Measurements from ENCODE around the gene LILRA1. TPM values are rescaled to one million over a fixed set of nuclear protein-coding genes. Genes with fewer than 3 reads are reported as not detected.
"Not testable (repeated sequence)": the region's sequence is repeated elsewhere in the genome, so short reads cannot be mapped to it uniquely, and the experiment has no call there.

The LILRA1 gene
- total and polyA plus RNA-seq, 2 of the 13 experiments (the other 11 are each of a cell fraction or from before 2014, with no cell fraction given) = not detected

- H4K20me1 ChIP-seq (ENCODE audit: insufficient read depth, low read length); POLR2A ChIA-PET; H3K27ac ChIP-seq (ENCODE audit: extremely low read length, insufficient read depth, low read length); BruUV-seq (replicated peaks); H3K4me3 ChIP-seq (replicated peaks in 1 of 3; ENCODE audit: insufficient read depth in 1 of 3, low read depth in 2 of 3, low read length in 3 of 3); H3K27me3 ChIP-seq (ENCODE audit: control insufficient read depth in 1 of 2, insufficient read depth in 2 of 2, low read length in 2 of 2); H3K9me3 ChIP-seq (ENCODE audit: low read length); H3K4me2 ChIP-seq (ENCODE audit: low read depth, low read length); in situ Hi-C loops (cut with HindIII; ENCODE audit: extremely low pct_ligation_motif_present, low pct_unique_long_range_greater_than_20kb); ATAC-seq; intact Hi-C loops (cut with micrococcal nuclease; ENCODE audit: unreplicated experiment); H2AFZ ChIP-seq (ENCODE audit: low read length); H3K79me2 ChIP-seq (ENCODE audit: insufficient read depth, low read length); H3K4me1 ChIP-seq (ENCODE audit: insufficient read depth, low read length); H3K36me3 ChIP-seq (replicated peaks in 1 of 2; ENCODE audit: control insufficient read depth in 1 of 2, insufficient read depth in 2 of 2, low read length in 2 of 2); FAIRE-seq; CTCF ChIA-PET (ENCODE audit: low intra/inter-chr PET ratio, low total read pairs); H3K9ac ChIP-seq (ENCODE audit: insufficient read depth, low read depth, low read length); DNase-seq (ENCODE audit: low spot score): not testable (repeated sequence)
- no CpG with 5 or more reads among the region's 12 CpGs for WGBS (ENCODE audit: low lambda C conversion rate)
Measured at GRCh38 chr19:54636081-54636480, 42.6 kb downstream of the LILRA1 start.

GRCh38 chr19:54638683-54639082, 45.3 kb downstream of the LILRA1 start:
- in situ Hi-C loops (cut with HindIII; ENCODE audit: extremely low pct_ligation_motif_present, low pct_unique_long_range_greater_than_20kb) (no loop called here), intact Hi-C loops (cut with micrococcal nuclease; ENCODE audit: unreplicated experiment) (no loop called here)
- Histone ChIP-seq H3K9ac (ENCODE audit: insufficient read depth, low read depth, low read length) (no peak overlapping the region), H3K27me3 (ENCODE audit: control insufficient read depth in 1 of 2, insufficient read depth in 2 of 2, low read length in 2 of 2) (peaks cover 0 to 4% of the 10 kb centered on the region in 2 experiments; a peak in 1 of 5 replicates), H3K79me2 (ENCODE audit: insufficient read depth, low read length) (no peaks in the 10 kb centered on the region), H3K4me3 (replicated peaks in 1 of 3; ENCODE audit: insufficient read depth in 1 of 3, low read depth in 2 of 3, low read length in 3 of 3) (no peak overlapping the region), H3K4me2 (ENCODE audit: low read depth, low read length) (no peak overlapping the region), H3K36me3 (replicated peaks in 1 of 2; ENCODE audit: control insufficient read depth in 1 of 2, insufficient read depth in 2 of 2, low read length in 2 of 2) (no peaks in the 10 kb centered on the region), H3K4me1 (ENCODE audit: insufficient read depth, low read length) (no peaks in the 10 kb centered on the region), H4K20me1 (ENCODE audit: insufficient read depth, low read length) (no peaks in the 10 kb centered on the region), H3K9me3 (ENCODE audit: low read length) (no peaks in the 10 kb centered on the region), H2AFZ (ENCODE audit: low read length) (no peak overlapping the region), H3K27ac (ENCODE audit: extremely low read length, insufficient read depth, low read length) (no peak overlapping the region)
- TF ChIP-seq ELF3 (CRISPR knock-in tag; IDR thresholded peaks at IDR 0.05) = no peak
- ATAC-seq (no peak), FAIRE-seq (no peak), DNase-seq (ENCODE audit: low spot score) (no peak)
- WGBS (ENCODE audit: low lambda C conversion rate) = 42% methylated on average over 18 of the region's 18 CpGs
- no TSS peak for BruUV-seq (replicated peaks)
- CTCF ChIA-PET (ENCODE audit: low intra/inter-chr PET ratio, low total read pairs) = no interaction called here
- POLR2A ChIA-PET = no interaction called here

GRCh38 chr19:54642953-54643352, 49.5 kb downstream of the LILRA1 start:
- DNase-seq (ENCODE audit: low spot score); H3K79me2 ChIP-seq (ENCODE audit: insufficient read depth, low read length); POLR2A ChIA-PET; H3K4me2 ChIP-seq (ENCODE audit: low read depth, low read length); intact Hi-C loops (cut with micrococcal nuclease; ENCODE audit: unreplicated experiment); H2AFZ ChIP-seq (ENCODE audit: low read length); H3K27me3 ChIP-seq (ENCODE audit: control insufficient read depth in 1 of 2, insufficient read depth in 2 of 2, low read length in 2 of 2); H3K4me1 ChIP-seq (ENCODE audit: insufficient read depth, low read length); H3K4me3 ChIP-seq (replicated peaks in 1 of 3; ENCODE audit: insufficient read depth in 1 of 3, low read depth in 2 of 3, low read length in 3 of 3); H3K36me3 ChIP-seq (replicated peaks in 1 of 2; ENCODE audit: control insufficient read depth in 1 of 2, insufficient read depth in 2 of 2, low read length in 2 of 2); FAIRE-seq; ATAC-seq; H4K20me1 ChIP-seq (ENCODE audit: insufficient read depth, low read length); H3K27ac ChIP-seq (ENCODE audit: extremely low read length, insufficient read depth, low read length); in situ Hi-C loops (cut with HindIII; ENCODE audit: extremely low pct_ligation_motif_present, low pct_unique_long_range_greater_than_20kb); BruUV-seq (replicated peaks); H3K9me3 ChIP-seq (ENCODE audit: low read length); H3K9ac ChIP-seq (ENCODE audit: insufficient read depth, low read depth, low read length); CTCF ChIA-PET (ENCODE audit: low intra/inter-chr PET ratio, low total read pairs): not testable (repeated sequence)
- whole genome bisulfite sequencing (ENCODE audit: low lambda C conversion rate) = 2% methylated on average over 5 of the region's 5 CpGs

- ATAC-seq; in situ Hi-C loops (cut with HindIII; ENCODE audit: extremely low pct_ligation_motif_present, low pct_unique_long_range_greater_than_20kb): not testable (repeated sequence)
Measured at GRCh38 chr19:54643583-54643982, 50.2 kb downstream of the LILRA1 start.

More at GRCh38 chr19:54643583-54643982, 50.2 kb downstream of the LILRA1 start:
- intact Hi-C loops (cut with micrococcal nuclease; ENCODE audit: unreplicated experiment); H3K4me1 ChIP-seq (ENCODE audit: insufficient read depth, low read length); BruUV-seq (replicated peaks); H4K20me1 ChIP-seq (ENCODE audit: insufficient read depth, low read length); CTCF ChIA-PET (ENCODE audit: low intra/inter-chr PET ratio, low total read pairs); FAIRE-seq; H3K4me2 ChIP-seq (ENCODE audit: low read depth, low read length); H3K36me3 ChIP-seq (replicated peaks in 1 of 2; ENCODE audit: control insufficient read depth in 1 of 2, insufficient read depth in 2 of 2, low read length in 2 of 2); H3K9ac ChIP-seq (ENCODE audit: insufficient read depth, low read depth, low read length); DNase-seq (ENCODE audit: low spot score); H2AFZ ChIP-seq (ENCODE audit: low read length); H3K4me3 ChIP-seq (replicated peaks in 1 of 3; ENCODE audit: insufficient read depth in 1 of 3, low read depth in 2 of 3, low read length in 3 of 3); H3K9me3 ChIP-seq (ENCODE audit: low read length); H3K27ac ChIP-seq (ENCODE audit: extremely low read length, insufficient read depth, low read length); H3K27me3 ChIP-seq (ENCODE audit: control insufficient read depth in 1 of 2, insufficient read depth in 2 of 2, low read length in 2 of 2); H3K79me2 ChIP-seq (ENCODE audit: insufficient read depth, low read length); POLR2A ChIA-PET: not testable (repeated sequence)
- 9% methylated on average over 5 of the region's 6 CpGs for WGBS (ENCODE audit: low lambda C conversion rate)

Data from HepG2 (cell line).